Thyroid gland (tissue), 4 donors: ENCODE results near the gene HDDC3.

Experiments
- POLR2A ChIP-seq, 2 donors: fragments of 450-650 bp; IDR thresholded peaks; one replicate each; pipeline ENCODE4 v1.6.1; 2017; ENCODE audit warnings: antibody characterized with exemption in 2 of 2, mild to moderate bottlenecking in 2 of 2, moderate library complexity in 1 of 2
- TF ChIP-seq, protein P1 (sequence below), 6 experiments: fragments of 200-600 bp in 3 of 6; fragments of 450-650 bp in 3 of 6; sonication (generic) in 3 of 6; IDR thresholded peaks; one replicate each; pipeline ENCODE4 v1.5.1; 2016 to 2019; ENCODE audit warnings: antibody characterized with exemption in 6 of 6, mild to moderate bottlenecking in 2 of 6, inconsistent platforms in 1 of 6, moderate library complexity in 1 of 6

DNA sequence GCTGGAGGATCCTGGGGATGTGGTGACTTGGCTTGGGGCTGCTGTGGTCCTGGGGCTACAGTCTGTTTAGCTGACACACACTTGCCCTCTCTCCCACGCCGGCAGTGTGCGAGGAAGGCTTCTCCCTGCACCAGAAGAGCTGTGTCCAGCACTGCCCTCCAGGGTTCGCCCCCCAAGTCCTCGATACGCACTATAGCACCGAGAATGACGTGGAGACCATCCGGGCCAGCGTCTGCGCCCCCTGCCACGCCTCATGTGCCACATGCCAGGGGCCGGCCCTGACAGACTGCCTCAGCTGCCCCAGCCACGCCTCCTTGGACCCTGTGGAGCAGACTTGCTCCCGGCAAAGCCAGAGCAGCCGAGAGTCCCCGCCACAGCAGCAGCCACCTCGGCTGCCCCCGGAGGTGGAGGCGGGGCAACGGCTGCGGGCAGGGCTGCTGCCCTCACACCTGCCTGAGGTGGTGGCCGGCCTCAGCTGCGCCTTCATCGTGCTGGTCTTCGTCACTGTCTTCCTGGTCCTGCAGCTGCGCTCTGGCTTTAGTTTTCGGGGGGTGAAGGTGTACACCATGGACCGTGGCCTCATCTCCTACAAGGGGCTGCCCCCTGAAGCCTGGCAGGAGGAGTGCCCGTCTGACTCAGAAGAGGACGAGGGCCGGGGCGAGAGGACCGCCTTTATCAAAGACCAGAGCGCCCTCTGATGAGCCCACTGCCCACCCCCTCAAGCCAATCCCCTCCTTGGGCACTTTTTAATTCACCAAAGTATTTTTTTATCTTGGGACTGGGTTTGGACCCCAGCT is 51.0 kb downstream of the HDDC3 start:
- TF ChIP-seq, protein P1, sequence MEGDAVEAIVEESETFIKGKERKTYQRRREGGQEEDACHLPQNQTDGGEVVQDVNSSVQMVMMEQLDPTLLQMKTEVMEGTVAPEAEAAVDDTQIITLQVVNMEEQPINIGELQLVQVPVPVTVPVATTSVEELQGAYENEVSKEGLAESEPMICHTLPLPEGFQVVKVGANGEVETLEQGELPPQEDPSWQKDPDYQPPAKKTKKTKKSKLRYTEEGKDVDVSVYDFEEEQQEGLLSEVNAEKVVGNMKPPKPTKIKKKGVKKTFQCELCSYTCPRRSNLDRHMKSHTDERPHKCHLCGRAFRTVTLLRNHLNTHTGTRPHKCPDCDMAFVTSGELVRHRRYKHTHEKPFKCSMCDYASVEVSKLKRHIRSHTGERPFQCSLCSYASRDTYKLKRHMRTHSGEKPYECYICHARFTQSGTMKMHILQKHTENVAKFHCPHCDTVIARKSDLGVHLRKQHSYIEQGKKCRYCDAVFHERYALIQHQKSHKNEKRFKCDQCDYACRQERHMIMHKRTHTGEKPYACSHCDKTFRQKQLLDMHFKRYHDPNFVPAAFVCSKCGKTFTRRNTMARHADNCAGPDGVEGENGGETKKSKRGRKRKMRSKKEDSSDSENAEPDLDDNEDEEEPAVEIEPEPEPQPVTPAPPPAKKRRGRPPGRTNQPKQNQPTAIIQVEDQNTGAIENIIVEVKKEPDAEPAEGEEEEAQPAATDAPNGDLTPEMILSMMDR (IDR thresholded peaks at IDR 0.05) = no peak
- TF ChIP-seq POLR2A (IDR thresholded peaks at IDR 0.05) = no peak
